PC-9 (cell line): ENCODE data around the gene FITM1.

ENCODE experiments used
- CTCF ChIP-seq: fragments of 200-600 bp; sonication (generic); conservative IDR thresholded peaks from 2 replicates; pipeline ENCODE4 v1.6.1; 2017; ENCODE audit warnings: mixed run types, antibody characterized with exemption, mild to moderate bottlenecking, moderate library complexity
- EZH2 ChIP-seq: fragments of 200-600 bp; sonication (generic); IDR thresholded peaks from 2 replicates; pipeline ENCODE4 v1.8.0; 2017; ENCODE audit warnings: antibody characterized with exemption, low read depth

GRCh38 chr14:24103451-24103850, 27.0 kb upstream of the FITM1 start:
- no peak for TF ChIP-seq CTCF
- no peak for TF ChIP-seq EZH2
